Keratinocyte (primary cell): ENCODE data around the gene CCN6. TPM values are rescaled to one million over a fixed set of nuclear protein-coding genes. Genes with fewer than 3 reads are reported as not detected.

Experiments
- DNase-seq: peaks from one replicate; pipeline ENCODE4 v3.0.0-alpha.2; 2011; ENCODE audit warnings: low read depth, missing footprints, low spot score
- FAIRE-seq: peaks from 2 replicates; lab custom pipeline; 2011; peaks lifted over from hg19 to GRCh38; lab: Jason Lieb, UNC
- H2AFZ ChIP-seq: 2 replicates; pipeline ENCODE4 v1.6.0; 2012; ENCODE audit warnings: low read length, control low read depth, inconsistent platforms; ENCODE audit not compliant: control insufficient read depth
- H3K27ac ChIP-seq: 2 replicates; pipeline ENCODE4 v1.5.1; 2011; ENCODE audit warnings: low read length; ENCODE audit not compliant: control insufficient read depth, insufficient read depth
- H3K27me3 ChIP-seq: 3 replicates; pipeline ENCODE4 v1.6.0; 2011; ENCODE audit warnings: low read length; ENCODE audit not compliant: control insufficient read depth, insufficient read depth; ENCODE audit errors: extremely low read depth
- H3K36me3 ChIP-seq, 2 experiments: 2 replicates in 1 of 2; 3 replicates in 1 of 2; pipeline ENCODE4 v1.5.1; 2011; ENCODE audit warnings: low read length in 2 of 2, mild to moderate bottlenecking in 1 of 2; ENCODE audit not compliant: control insufficient read depth in 2 of 2, insufficient read depth in 2 of 2; ENCODE audit errors: extremely low read depth in 1 of 2
- H3K4me1 ChIP-seq: 3 replicates; pipeline ENCODE4 v1.5.1; 2011; ENCODE audit warnings: low read length; ENCODE audit not compliant: control insufficient read depth, insufficient read depth; ENCODE audit errors: extremely low read depth
- H3K4me2 ChIP-seq: 3 replicates; pipeline ENCODE4 v1.6.0; 2011; ENCODE audit warnings: low read depth, low read length; ENCODE audit not compliant: control insufficient read depth, insufficient read depth; ENCODE audit errors: extremely low read depth
- H3K4me3 ChIP-seq, 3 experiments: fragments of 200-600 bp in 1 of 3; sonication (generic) in 1 of 3; 2 replicates in 2 of 3; 3 replicates in 1 of 3; pipeline ENCODE4 v1.5.1; 2011 to 2016; ENCODE audit warnings: low read length in 3 of 3, mild to moderate bottlenecking in 3 of 3, control low read depth in 2 of 3, inconsistent platforms in 1 of 3, low read depth in 1 of 3, mixed read lengths in 1 of 3, mixed run types in 1 of 3, moderate library complexity in 1 of 3; ENCODE audit not compliant: control insufficient read depth in 2 of 3, insufficient read depth in 2 of 3; ENCODE audit errors: extremely low read depth in 1 of 3
- H3K79me2 ChIP-seq: 2 replicates; pipeline ENCODE4 v1.6.0; 2012; ENCODE audit warnings: low read length; ENCODE audit not compliant: control insufficient read depth, insufficient read depth
- H3K9ac ChIP-seq: 3 replicates; pipeline ENCODE4 v1.6.0; 2011; ENCODE audit warnings: low read length; ENCODE audit not compliant: control insufficient read depth, insufficient read depth; ENCODE audit errors: extremely low read depth
- H3K9me1 ChIP-seq: 3 replicates; pipeline ENCODE4 v1.6.0; 2011; ENCODE audit warnings: low read length; ENCODE audit not compliant: control insufficient read depth, insufficient read depth; ENCODE audit errors: extremely low read depth
- H3K9me3 ChIP-seq: 2 replicates; pipeline ENCODE4 v1.5.1; 2012; ENCODE audit warnings: low read depth, low read length; ENCODE audit not compliant: control insufficient read depth
- H4K20me1 ChIP-seq: 3 replicates; pipeline ENCODE4 v1.6.0; 2011; ENCODE audit warnings: low read length; ENCODE audit not compliant: control insufficient read depth, insufficient read depth; ENCODE audit errors: extremely low read depth
- EZH2 ChIP-seq: IDR thresholded peaks from one replicate; pipeline ENCODE4 v1.6.1; 2012; ENCODE audit warnings: inconsistent platforms, mild to moderate bottlenecking, low read length, moderate library complexity
- dilution Hi-C: fragments of 300-500 bp; cut with MboI; formaldehyde crosslinking; loops from one replicate; pipeline ENCODE4 v1.7.0; 2020; ENCODE audit warnings: low sequenced_read_pairs; ENCODE audit not compliant: extremely low pct_ligation_motif_present
- polyA plus RNA-seq, 5 experiments: library from polyadenylated mRNA; depleted of rRNA in 3 of 5; stranded (reverse) in 3 of 5; stranded (forward) in 1 of 5; unstranded in 1 of 5; fragments of >200 nt; gene quantifications; 1 replicate in 1 of 5; 2 replicates in 3 of 5; 3 replicates in 1 of 5; pipeline versions ENCODE4 v1.2.1 to v1.2.3, GENCODE V29; 2011 to 2012; ENCODE audit warnings: missing spikeins in 2 of 5, low read depth in 1 of 5, low replicate concordance in 1 of 5
- TF ChIP-seq, protein P1 (sequence below), 3 experiments: IDR thresholded peaks in 1 of 3; conservative IDR thresholded peaks in 1 of 3; optimal IDR thresholded peaks in 1 of 3; 2 replicates in 2 of 3; 3 replicates in 1 of 3; pipeline versions ENCODE3 to v1.5.1; 2011; ENCODE audit warnings: low read length in 3 of 3, mild to moderate bottlenecking in 3 of 3, moderate library complexity in 2 of 3, control low read depth in 1 of 3, inconsistent platforms in 1 of 3; ENCODE audit not compliant: insufficient read depth in 2 of 3; ENCODE audit errors: extremely low read depth in 1 of 3

CCN6 gene
- polyA plus RNA-seq, 1 donor (not counting 4 experiments of a cell fraction or from before 2014, with no cell fraction given) = 0.90 TPM

DNA sequence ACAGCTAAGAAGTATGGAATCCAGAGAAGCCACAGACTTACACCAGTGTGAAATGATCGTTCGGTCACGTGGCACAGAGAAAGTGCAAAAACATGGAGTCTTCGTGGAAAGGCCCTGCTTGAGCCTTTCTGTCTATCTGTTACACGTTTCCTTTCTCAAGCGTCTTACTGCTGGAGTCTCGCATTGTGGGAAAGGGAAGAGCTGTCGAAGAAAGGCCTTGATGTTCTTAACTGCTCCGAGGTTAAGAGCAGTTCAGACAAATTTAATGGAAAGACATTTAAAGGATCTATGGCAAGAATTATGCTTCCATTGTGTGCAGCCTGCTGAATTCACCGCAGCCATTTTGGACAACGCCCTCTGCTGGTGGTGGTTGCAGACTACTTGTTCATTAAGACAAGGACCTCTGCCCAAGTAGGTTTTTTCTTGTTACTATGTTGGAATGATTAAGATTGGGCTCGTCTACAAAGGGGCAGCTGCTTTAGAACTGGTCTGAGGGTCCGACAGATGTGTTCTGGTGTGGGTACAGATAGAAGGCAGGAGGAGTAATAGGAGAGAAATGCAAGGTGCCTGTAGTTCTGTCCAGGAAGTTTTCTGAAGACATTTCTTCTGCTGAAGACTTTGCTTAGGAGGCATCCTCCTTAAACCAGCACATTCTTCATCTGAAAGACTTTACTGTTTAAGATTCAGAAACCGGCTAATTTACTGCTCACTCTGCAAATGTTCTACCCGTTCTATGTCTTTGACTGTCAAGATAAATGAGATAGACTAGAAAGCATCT lies 24.7 kb upstream of the CCN6 start:
- Histone ChIP-seq H3K4me1 (peaks cover 7% of the 10 kb centered on the region), H3K27me3 (peaks cover 7% of the 10 kb centered on the region), H4K20me1 (no peaks in the 10 kb centered on the region), H3K9ac (no peak overlapping the region), H3K4me3 (no peak overlapping the region), H3K4me2 (no peak overlapping the region), H2AFZ (no peak overlapping the region), H3K27ac (no peak overlapping the region), H3K36me3 (no peaks in the 10 kb centered on the region), H3K9me1 (no peaks in the 10 kb centered on the region), H3K9me3 (no peaks in the 10 kb centered on the region), H3K79me2 (no peaks in the 10 kb centered on the region)
- dilution Hi-C loops = no loop called here
- TF ChIP-seq EZH2 = no peak
- TF ChIP-seq, protein P1, sequence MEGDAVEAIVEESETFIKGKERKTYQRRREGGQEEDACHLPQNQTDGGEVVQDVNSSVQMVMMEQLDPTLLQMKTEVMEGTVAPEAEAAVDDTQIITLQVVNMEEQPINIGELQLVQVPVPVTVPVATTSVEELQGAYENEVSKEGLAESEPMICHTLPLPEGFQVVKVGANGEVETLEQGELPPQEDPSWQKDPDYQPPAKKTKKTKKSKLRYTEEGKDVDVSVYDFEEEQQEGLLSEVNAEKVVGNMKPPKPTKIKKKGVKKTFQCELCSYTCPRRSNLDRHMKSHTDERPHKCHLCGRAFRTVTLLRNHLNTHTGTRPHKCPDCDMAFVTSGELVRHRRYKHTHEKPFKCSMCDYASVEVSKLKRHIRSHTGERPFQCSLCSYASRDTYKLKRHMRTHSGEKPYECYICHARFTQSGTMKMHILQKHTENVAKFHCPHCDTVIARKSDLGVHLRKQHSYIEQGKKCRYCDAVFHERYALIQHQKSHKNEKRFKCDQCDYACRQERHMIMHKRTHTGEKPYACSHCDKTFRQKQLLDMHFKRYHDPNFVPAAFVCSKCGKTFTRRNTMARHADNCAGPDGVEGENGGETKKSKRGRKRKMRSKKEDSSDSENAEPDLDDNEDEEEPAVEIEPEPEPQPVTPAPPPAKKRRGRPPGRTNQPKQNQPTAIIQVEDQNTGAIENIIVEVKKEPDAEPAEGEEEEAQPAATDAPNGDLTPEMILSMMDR (optimal IDR thresholded peaks at IDR 0.05 in 1 of 3, IDR thresholded peaks at IDR 0.05 in 1 of 3, conservative IDR thresholded peaks at IDR 0.05 in 1 of 3; ENCODE audit: extremely low read depth in 1 of 3, insufficient read depth in 2 of 3, low read length in 3 of 3) = peak; percentile 62 to 86 (median 84)
- DNase-seq (no peak), FAIRE-seq (peak; percentile 23)

DNA sequence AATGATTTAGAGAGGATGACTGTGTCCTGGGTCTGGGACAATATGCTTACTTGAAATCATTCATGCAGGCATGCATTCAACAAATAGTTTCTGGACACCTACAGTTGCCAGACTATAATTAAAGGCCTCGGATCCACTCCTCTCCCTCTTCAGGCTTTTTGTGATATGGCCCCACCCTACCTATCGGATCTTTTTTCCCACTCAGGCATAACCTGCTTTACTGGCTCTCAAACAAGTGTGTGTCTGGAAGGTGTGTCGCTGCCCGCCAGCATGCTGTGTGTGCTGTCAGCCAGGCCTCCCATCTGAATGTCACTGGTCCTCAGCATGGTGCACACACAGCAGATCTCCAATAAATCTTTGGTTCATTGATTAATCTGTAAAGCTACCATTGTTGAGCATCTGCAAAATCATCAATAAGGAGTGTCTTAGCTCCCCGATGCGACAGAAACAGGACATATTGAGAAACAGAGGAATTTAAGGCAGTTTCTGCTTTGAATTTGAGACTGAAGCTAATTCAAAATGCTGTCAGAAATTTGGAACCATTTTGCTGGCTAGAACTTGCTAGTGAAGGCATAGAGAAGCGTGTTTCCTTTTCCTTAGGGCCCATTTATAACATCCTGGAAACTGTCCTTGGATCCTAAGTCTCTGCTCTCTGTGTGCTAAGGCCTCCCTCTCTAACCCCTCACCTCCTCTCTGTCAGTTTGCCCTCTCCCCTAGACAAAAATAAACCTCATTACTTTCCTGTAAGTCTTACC lies 23.5 kb upstream of the CCN6 start:
- no peak for FAIRE-seq
- peaks cover 7% of the 10 kb centered on the region for H3K4me1 ChIP-seq
- no peak overlapping the region for H3K27ac ChIP-seq
- no peaks in the 10 kb centered on the region for H3K36me3 ChIP-seq
- H3K4me3 ChIP-seq = no peak overlapping the region
- no peaks in the 10 kb centered on the region for H3K79me2 ChIP-seq
- no peak overlapping the region for H2AFZ ChIP-seq
- dilution Hi-C loops = no loop called here
- TF ChIP-seq, protein P1 (optimal IDR thresholded peaks at IDR 0.05 in 1 of 3, IDR thresholded peaks at IDR 0.05 in 1 of 3, conservative IDR thresholded peaks at IDR 0.05 in 1 of 3; ENCODE audit: extremely low read depth in 1 of 3, insufficient read depth in 2 of 3, low read length in 3 of 3) = no peak
- no peak for TF ChIP-seq EZH2
- H3K4me2 ChIP-seq = no peak overlapping the region
- no peak overlapping the region for H3K9ac ChIP-seq
- no peaks in the 10 kb centered on the region for H4K20me1 ChIP-seq
- DNase-seq = no peak
- H3K9me3 ChIP-seq = no peaks in the 10 kb centered on the region
- no peaks in the 10 kb centered on the region for H3K9me1 ChIP-seq
- H3K27me3 ChIP-seq = peaks cover 7% of the 10 kb centered on the region
